Stimulated activated CD4-positive, alpha-beta T cell treated with anti-CD3 and anti-CD28 coated beads, TNF-alpha, amount 100 ng/mL, for 1 hour (primary cell): ENCODE results near the gene TEAD1.

Experiments
- DNase-seq, 3 donors: peaks; one replicate each; pipeline ENCODE4 v3.0.0-alpha.2; 2020; ENCODE audit warnings: low read depth in 3 of 3, low spot score in 1 of 3

TEAD1 gene

GRCh38 chr11:12808519-12808918, 134.3 kb downstream of the TEAD1 start:
- DNase-seq: no peak

GRCh38 chr11:12809364-12809763, 135.1 kb downstream of the TEAD1 start:
- no peak for DNase-seq

- no peak for DNase-seq
Observed at GRCh38 chr11:12809864-12810567, 135.8 kb downstream of the TEAD1 start.

GRCh38 chr11:12810568-12810894, 136.3 kb downstream of the TEAD1 start:
- DNase-seq: no peak

GRCh38 chr11:12811861-12812260, 137.6 kb downstream of the TEAD1 start:
- no peak for DNase-seq

GRCh38 chr11:12812849-12813248, 138.6 kb downstream of the TEAD1 start:
- no peak for DNase-seq

GRCh38 chr11:12813371-12814225, 139.4 kb downstream of the TEAD1 start:
- no peak for DNase-seq

GRCh38 chr11:12815129-12815480, 140.9 kb downstream of the TEAD1 start:
- DNase-seq: no peak

GRCh38 chr11:12815931-12816494, 141.8 kb downstream of the TEAD1 start:
- DNase-seq: no peak

GRCh38 chr11:12817681-12818332, 143.6 kb downstream of the TEAD1 start:
- DNase-seq: no peak

- DNase-seq: no peak
Observed at GRCh38 chr11:12818333-12819015, 144.3 kb downstream of the TEAD1 start.

GRCh38 chr11:12822392-12823022, 148.3 kb downstream of the TEAD1 start:
- no peak for DNase-seq

GRCh38 chr11:12824281-12825041, 150.2 kb downstream of the TEAD1 start:
- DNase-seq: no peak

GRCh38 chr11:12826441-12826840, 152.2 kb downstream of the TEAD1 start:
- DNase-seq: no peak

- DNase-seq: no peak
Observed at GRCh38 chr11:12827369-12827768, 153.1 kb downstream of the TEAD1 start.

GRCh38 chr11:12827929-12828812, 153.9 kb downstream of the TEAD1 start:
- DNase-seq: no peak

GRCh38 chr11:12829131-12829530, 154.9 kb downstream of the TEAD1 start:
- no peak for DNase-seq

- no peak for DNase-seq
Observed at GRCh38 chr11:12829540-12830314, 155.5 kb downstream of the TEAD1 start.
